HUES6 (cell line): ENCODE measurements around the gene TRPV4.

ENCODE experiments used
- H3K27ac ChIP-seq: 2 replicates; pipeline ENCODE4 v1.7.0; 2013; ENCODE audit warnings: low read depth, mild to moderate bottlenecking, low read length, inconsistent platforms
- H3K27me3 ChIP-seq: 2 replicates; pipeline ENCODE4 v1.6.1; 2013; ENCODE audit warnings: low read length; ENCODE audit not compliant: control insufficient read depth, insufficient read depth
- H3K36me3 ChIP-seq: 2 replicates; pipeline ENCODE4 v1.6.1; 2013; ENCODE audit warnings: low read length; ENCODE audit not compliant: control insufficient read depth, insufficient read depth
- H3K4me1 ChIP-seq: 2 replicates; pipeline ENCODE4 v1.6.1; 2013; ENCODE audit warnings: low read length; ENCODE audit not compliant: control insufficient read depth, insufficient read depth
- H3K4me3 ChIP-seq: 2 replicates; pipeline ENCODE4 v1.5.1; 2013; ENCODE audit warnings: low read depth, low read length
- H3K9ac ChIP-seq: one replicate; pipeline ENCODE4 v1.6.1; 2013; ENCODE audit warnings: mild to moderate bottlenecking, low read length
- H3K9me3 ChIP-seq: 2 replicates; pipeline ENCODE4 v1.6.1; 2013; ENCODE audit warnings: low read depth, low read length; ENCODE audit not compliant: control insufficient read depth, insufficient read depth

Gene TRPV4

GRCh38 chr12:109803678-109804077 lies 29.5 kb downstream of the TRPV4 start:
- Histone ChIP-seq H3K27ac (no peak overlapping the region), H3K9ac (no peak overlapping the region), H3K4me1 (no peaks in the 10 kb centered on the region), H3K4me3 (no peak overlapping the region), H3K9me3 (no peaks in the 10 kb centered on the region), H3K36me3 (0 out of 2 replicates have a peak, but pooled peaks cover 5% of the 10 kb centered on the region), H3K27me3 (no peaks in the 10 kb centered on the region)

- Histone ChIP-seq H3K4me3 (no peak overlapping the region), H3K4me1 (no peaks in the 10 kb centered on the region), H3K36me3 (peaks cover 7% of the 10 kb centered on the region), H3K27ac (no peak overlapping the region), H3K9ac (no peak overlapping the region), H3K27me3 (no peaks in the 10 kb centered on the region), H3K9me3 (no peaks in the 10 kb centered on the region)
Measured at GRCh38 chr12:109802828-109803227, 30.4 kb downstream of the TRPV4 start.

DNA sequence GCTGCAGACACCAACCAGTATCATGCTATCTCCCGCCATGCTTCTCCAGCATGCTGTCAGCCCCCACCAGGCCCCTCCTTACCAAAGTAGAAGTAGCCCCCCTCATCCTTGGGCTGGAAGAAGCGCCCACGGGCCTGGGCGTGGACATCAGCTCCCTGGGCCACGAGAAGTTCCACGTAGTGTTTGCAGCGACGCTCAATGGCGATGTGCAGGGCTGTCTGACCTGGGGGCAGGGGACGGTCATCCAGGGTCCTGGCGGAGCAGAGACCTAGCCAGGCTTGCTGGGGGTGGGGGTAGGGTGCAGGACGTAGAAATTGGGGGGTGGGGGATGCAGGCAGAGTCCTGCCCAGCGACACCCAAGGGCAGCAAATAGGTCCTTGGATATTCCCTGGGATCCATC lies 32.7 kb downstream of the TRPV4 start:
- H3K4me3 ChIP-seq = no peak overlapping the region
- H3K36me3 ChIP-seq = peaks cover 7% of the 10 kb centered on the region
- H3K9me3 ChIP-seq = no peaks in the 10 kb centered on the region
- H3K27me3 ChIP-seq = no peaks in the 10 kb centered on the region
- H3K27ac ChIP-seq = no peak overlapping the region
- no peaks in the 10 kb centered on the region for H3K4me1 ChIP-seq
- H3K9ac ChIP-seq = no peak overlapping the region

DNA sequence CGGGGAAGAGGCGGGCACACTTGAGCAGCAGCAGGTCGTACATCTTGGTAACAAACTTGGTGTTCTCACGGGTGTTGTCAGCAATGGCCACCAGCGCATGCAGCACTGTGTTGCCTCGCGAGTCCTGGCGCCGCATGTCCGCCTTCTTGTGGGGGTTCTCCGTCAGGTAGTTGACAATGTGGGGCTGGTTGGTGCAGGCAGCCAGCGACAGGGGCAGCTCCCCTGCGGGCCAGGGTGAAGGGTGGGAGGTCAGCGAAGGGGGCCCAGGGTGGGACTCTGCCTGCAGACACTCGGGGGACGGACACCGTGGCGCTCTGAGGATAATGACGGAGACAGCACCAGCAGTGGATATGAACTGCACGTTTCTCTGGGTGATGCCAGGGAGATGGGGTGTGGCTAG lies 34.5 kb downstream of the TRPV4 start:
- Histone ChIP-seq H3K27ac (no peak overlapping the region), H3K9me3 (no peaks in the 10 kb centered on the region), H3K4me3 (no peak overlapping the region), H3K36me3 (peaks cover 7% of the 10 kb centered on the region), H3K4me1 (no peaks in the 10 kb centered on the region), H3K9ac (no peak overlapping the region), H3K27me3 (no peaks in the 10 kb centered on the region)

GRCh38 chr12:109797905-109798669 lies 35.1 kb downstream of the TRPV4 start:
- Histone ChIP-seq H3K4me1 (no peaks in the 10 kb centered on the region), H3K27ac (no peak overlapping the region), H3K36me3 (peaks cover 7% of the 10 kb centered on the region), H3K27me3 (no peaks in the 10 kb centered on the region), H3K9ac (no peak overlapping the region), H3K9me3 (no peaks in the 10 kb centered on the region), H3K4me3 (no peak overlapping the region)

GRCh38 chr12:109796057-109796456 lies 37.1 kb downstream of the TRPV4 start:
- no peaks in the 10 kb centered on the region for H3K9me3 ChIP-seq
- H3K4me3 ChIP-seq = no peak overlapping the region
- H3K36me3 ChIP-seq = peaks cover 7% of the 10 kb centered on the region
- no peak overlapping the region for H3K9ac ChIP-seq
- no peak overlapping the region for H3K27ac ChIP-seq
- no peaks in the 10 kb centered on the region for H3K27me3 ChIP-seq
- no peaks in the 10 kb centered on the region for H3K4me1 ChIP-seq

DNA sequence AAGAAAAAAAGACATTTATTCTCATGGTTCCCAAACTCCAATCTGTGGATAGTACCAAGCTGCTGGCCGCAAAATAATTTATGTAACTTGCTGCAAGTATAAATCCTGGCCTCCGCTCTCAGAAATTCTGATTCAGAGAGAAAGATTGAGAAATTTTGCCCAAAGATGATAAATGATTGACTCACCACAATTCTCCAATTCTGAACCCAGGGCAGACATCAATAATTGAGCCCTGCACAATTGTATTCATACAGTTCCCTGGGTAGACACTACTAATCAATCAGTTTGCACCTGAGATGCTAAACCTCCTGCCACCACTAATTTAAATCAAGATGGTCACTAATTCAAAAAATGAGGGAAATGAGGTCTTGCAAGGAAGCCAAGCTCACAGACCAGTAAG lies 38.2 kb downstream of the TRPV4 start:
- no peak overlapping the region for H3K27ac ChIP-seq

GRCh38 chr12:109793826-109794501 lies 39.2 kb downstream of the TRPV4 start:
- Histone ChIP-seq H3K9me3 (no peaks in the 10 kb centered on the region), H3K4me1 (no peaks in the 10 kb centered on the region), H3K36me3 (peaks cover 10% of the 10 kb centered on the region), H3K27ac (no peak overlapping the region), H3K27me3 (no peaks in the 10 kb centered on the region), H3K9ac (no peak overlapping the region), H3K4me3 (no peak overlapping the region)

More for the DNA sequence above, 38.2 kb downstream of the TRPV4 start:
- Histone ChIP-seq H3K4me1 (no peaks in the 10 kb centered on the region), H3K9me3 (no peaks in the 10 kb centered on the region), H3K36me3 (peaks cover 3% of the 10 kb centered on the region), H3K9ac (no peak overlapping the region), H3K4me3 (no peak overlapping the region), H3K27me3 (no peaks in the 10 kb centered on the region)

- Histone ChIP-seq H3K4me1 (no peaks in the 10 kb centered on the region), H3K27me3 (no peaks in the 10 kb centered on the region), H3K9me3 (no peaks in the 10 kb centered on the region), H3K36me3 (peaks cover 11% of the 10 kb centered on the region; the same call in 1 of the 2 replicates), H3K4me3 (no peak overlapping the region), H3K27ac (no peak overlapping the region), H3K9ac (no peak overlapping the region)
Measured at GRCh38 chr12:109793411-109793810, 39.8 kb downstream of the TRPV4 start.

DNA sequence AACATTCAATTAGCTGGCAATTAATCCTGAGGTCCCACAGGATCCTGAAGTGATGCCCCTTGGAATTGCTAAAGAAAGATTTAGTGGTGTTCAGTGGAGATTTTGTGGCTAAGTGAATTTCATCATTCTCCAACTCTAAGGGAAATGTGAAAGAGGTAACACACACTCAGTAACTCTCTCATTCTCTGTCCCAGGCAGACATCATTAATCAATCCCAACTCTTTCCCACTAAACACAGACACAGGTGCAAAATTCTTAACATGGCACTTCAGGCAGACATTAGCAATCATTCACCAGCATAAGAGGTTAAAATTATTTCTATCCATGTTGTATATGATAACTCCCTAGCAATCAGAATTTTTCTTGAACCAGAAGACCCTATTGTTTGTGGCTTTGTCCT lies 40.2 kb downstream of the TRPV4 start:
- no peak overlapping the region for H3K27ac ChIP-seq
- H3K9me3 ChIP-seq = no peaks in the 10 kb centered on the region

GRCh38 chr12:109789526-109790048 lies 43.6 kb downstream of the TRPV4 start:
- H3K9me3 ChIP-seq = no peaks in the 10 kb centered on the region
- H3K4me1 ChIP-seq = no peaks in the 10 kb centered on the region
- no peak overlapping the region for H3K9ac ChIP-seq
- no peak overlapping the region for H3K27ac ChIP-seq
- H3K27me3 ChIP-seq = no peaks in the 10 kb centered on the region
- H3K36me3 ChIP-seq = peaks cover 15% of the 10 kb centered on the region; the same call in 1 of the 2 replicates
- H3K4me3 ChIP-seq = no peak overlapping the region

More for the DNA sequence above, 40.2 kb downstream of the TRPV4 start:
- no peak overlapping the region for H3K4me3 ChIP-seq
- no peak overlapping the region for H3K9ac ChIP-seq
- H3K36me3 ChIP-seq = peaks cover 15% of the 10 kb centered on the region; the same call in 1 of the 2 replicates
- H3K4me1 ChIP-seq = no peaks in the 10 kb centered on the region
- H3K27me3 ChIP-seq = no peaks in the 10 kb centered on the region
